K562 (cell line): ENCODE data around the gene TRABD. TPM values are rescaled to one million over a fixed set of nuclear protein-coding genes. Genes with fewer than 3 reads are reported as not detected.

Experiments
- ATAC-seq: fragments of 200-7000 bp; cut with Tn5 transposase; 3 replicates; pipeline ENCODE4 v1.9.1; 2020; ENCODE audit warnings: moderate library complexity
- BruUV-seq: library from RNA; stranded (reverse); fragments of 400-500 nt; replicated peaks from 2 replicates; lab custom pipeline; 2021; lab: Mats Ljungman, UMichigan
- CTCF ChIA-PET: fragments of 300-600 bp; formaldehyde crosslinking; extraction: SDS; loops from one replicate; lab custom pipeline; 2021; ENCODE audit warnings: low intra/inter-chr PET ratio; lab: Yijun Ruan, JAX
- POLR2A ChIA-PET: fragments of 300-600, 350-650 bp; sonication (Branson Sonifier 250); formaldehyde crosslinking; extraction: SDS; loops from one replicate; lab custom pipeline; 2021; ENCODE audit warnings: antibody characterized with exemption, inconsistent platforms; lab: Yijun Ruan, JAX
- DNase-seq, 4 experiments: peaks; one replicate each; pipeline versions ENCODE4 v3.0.0 to v3.0.0-alpha.2; 2011 to 2018; ENCODE audit warnings: low spot score in 3 of 4, mixed read lengths in 3 of 4; ENCODE audit errors: extremely low read depth in 1 of 4
- FAIRE-seq: peaks from 2 replicates; lab custom pipeline; 2011; peaks lifted over from hg19 to GRCh38; lab: Jason Lieb, UNC
- H2AFZ ChIP-seq: 2 replicates; pipeline ENCODE4 v1.6.0; 2011; ENCODE audit warnings: low read depth, low read length, control low read depth, inconsistent platforms
- H3K27ac ChIP-seq: fragments of 200-600 bp; 3 replicates; pipeline ENCODE4 v1.8.0; 2011; ENCODE audit warnings: low read depth, mild to moderate bottlenecking, control low read depth, inconsistent platforms, low read length, moderate library complexity, mixed read lengths; ENCODE audit errors: extremely low read depth
- H3K27me3 ChIP-seq, 2 experiments: fragments of 300-600 bp in 1 of 2; 2 replicates in 1 of 2; 3 replicates in 1 of 2; pipeline versions ENCODE4 v1.6.0 to v1.8.0; 2011; ENCODE audit warnings: inconsistent platforms in 2 of 2, low read length in 2 of 2, mild to moderate bottlenecking in 1 of 2, mixed read lengths in 1 of 2, moderate library complexity in 1 of 2; ENCODE audit not compliant: control insufficient read depth in 2 of 2, insufficient read depth in 2 of 2
- H3K36me3 ChIP-seq: fragments of 300-600 bp; 3 replicates; pipeline ENCODE4 v1.8.0; 2011; ENCODE audit warnings: mild to moderate bottlenecking, low read length, inconsistent platforms; ENCODE audit not compliant: control insufficient read depth, insufficient read depth
- H3K4me1 ChIP-seq, 2 experiments: fragments of 200-600 bp in 1 of 2; replicated peaks in 1 of 2; 2 replicates in 1 of 2; 3 replicates in 1 of 2; pipeline versions ENCODE4 v1.5.1 to v1.8.0; 2011; ENCODE audit warnings: inconsistent platforms in 2 of 2, low read length in 2 of 2, mild to moderate bottlenecking in 1 of 2, mixed read lengths in 1 of 2, moderate library complexity in 1 of 2; ENCODE audit not compliant: control insufficient read depth in 2 of 2, insufficient read depth in 2 of 2
- H3K4me2 ChIP-seq: 2 replicates; pipeline ENCODE4 v1.6.1; 2011; ENCODE audit warnings: low read length, control low read depth, inconsistent platforms, mixed read lengths; ENCODE audit not compliant: insufficient read depth
- H3K4me3 ChIP-seq: fragments of 200-600 bp; sonication (generic), shearing (Covaris generic); 2 replicates; pipeline ENCODE4 v1.5.1; 2016; ENCODE audit warnings: control low read depth, inconsistent platforms
- H3K79me2 ChIP-seq: fragments of 200-600 bp; 3 replicates; pipeline ENCODE4 v1.8.0; 2011; ENCODE audit warnings: low read length, inconsistent platforms; ENCODE audit not compliant: control insufficient read depth, insufficient read depth
- H3K9ac ChIP-seq, 2 experiments: 2 replicates each; pipeline versions ENCODE4 v1.6.0 to v1.6.1; 2011; ENCODE audit warnings: low read depth in 2 of 2, low read length in 2 of 2, control low read depth in 1 of 2, inconsistent platforms in 1 of 2, mild to moderate bottlenecking in 1 of 2, mixed read lengths in 1 of 2; ENCODE audit not compliant: insufficient read depth in 1 of 2
- H3K9me1 ChIP-seq: one replicate; pipeline ENCODE4 v1.6.0; 2011; ENCODE audit warnings: inconsistent platforms, mild to moderate bottlenecking, low read length, moderate library complexity; ENCODE audit not compliant: control insufficient read depth, insufficient read depth
- H3K9me3 ChIP-seq: replicated peaks from 2 replicates; pipeline ENCODE4 v1.5.1; 2011; ENCODE audit warnings: low read depth, low read length, inconsistent platforms; ENCODE audit not compliant: control insufficient read depth, insufficient read depth
- H4K20me1 ChIP-seq: replicated peaks from 2 replicates; pipeline ENCODE4 v1.6.1; 2011; ENCODE audit warnings: low read length, inconsistent platforms, mixed read lengths; ENCODE audit not compliant: control insufficient read depth, insufficient read depth
- FOXJ2 ChIP-seq: fragments of 200-800 bp; sonication (Bioruptor generic); IDR thresholded peaks from 2 replicates; pipeline ENCODE4 v1.6.1; 2016; ENCODE audit warnings: missing genetic modification characterization, missing compliant biosample characterization
- WGBS: fragments of 100-300 bp; shearing (Covaris generic); methylation state at CpG from one replicate; pipeline ENCODE4 v1.1.6; 2016; ENCODE audit warnings: low coverage, mixed read lengths; ENCODE audit not compliant: insufficient coverage; ENCODE audit errors: missing lambda C conversion rate; 5-methylcytosine and 5-hydroxymethylcytosine counted together
- in situ Hi-C: fragments of 300-500 bp; cut with MboI; formaldehyde crosslinking; loops from 4 replicates; pipeline ENCODE4 v1.15.0; 2018; ENCODE audit warnings: inconsistent platforms, mixed read lengths
- intact Hi-C: fragments of 100-400 bp; cut with micrococcal nuclease; formaldehyde crosslinking; loops from 2 replicates; pipeline ENCODE4 v1.14.2; 2022
- polyA plus RNA-seq, 8 experiments: library from polyadenylated mRNA; depleted of rRNA in 4 of 8; stranded (reverse) in 5 of 8; unstranded in 3 of 8; fragments of >200 nt; fragmentation: Nextera tagmentation in 2 of 8; fragmentation: Illumina TruSeq in 1 of 8; extraction: Ambion mirVana in 2 of 8; extraction: Trizol in 1 of 8; gene quantifications; 2 replicates each; pipeline versions ENCODE4 v1.2.1 to v1.2.3, GENCODE V29; 2011 to 2014; ENCODE audit warnings: inconsistent platforms in 1 of 8, missing spikeins in 1 of 8
- total RNA-seq, 7 experiments: library from RNA; depleted of rRNA in 6 of 7; stranded (reverse); fragments of >200 nt in 6 of 7; fragmentation: Illumina TruSeq in 2 of 7; extraction: Trizol in 2 of 7; gene quantifications; 2 replicates each; pipeline versions ENCODE4 v1.2.1 to v1.2.3, GENCODE V29; 2011 to 2021; ENCODE audit warnings: low replicate concordance in 1 of 7
- TF ChIP-seq, protein P1 (sequence below): sonication (generic); formaldehyde crosslinking; IDR thresholded peaks from 2 replicates; pipeline ENCODE4 v1.8.1; 2023; ENCODE audit warnings: mild to moderate bottlenecking, missing genetic modification reagents

TRABD gene
- total and polyA plus RNA-seq, 9 of the 15 experiments (the other 6 are each of a cell fraction or from before 2014, with no cell fraction given) = 0.08 to 62.9 (median 14.0) TPM

DNA sequence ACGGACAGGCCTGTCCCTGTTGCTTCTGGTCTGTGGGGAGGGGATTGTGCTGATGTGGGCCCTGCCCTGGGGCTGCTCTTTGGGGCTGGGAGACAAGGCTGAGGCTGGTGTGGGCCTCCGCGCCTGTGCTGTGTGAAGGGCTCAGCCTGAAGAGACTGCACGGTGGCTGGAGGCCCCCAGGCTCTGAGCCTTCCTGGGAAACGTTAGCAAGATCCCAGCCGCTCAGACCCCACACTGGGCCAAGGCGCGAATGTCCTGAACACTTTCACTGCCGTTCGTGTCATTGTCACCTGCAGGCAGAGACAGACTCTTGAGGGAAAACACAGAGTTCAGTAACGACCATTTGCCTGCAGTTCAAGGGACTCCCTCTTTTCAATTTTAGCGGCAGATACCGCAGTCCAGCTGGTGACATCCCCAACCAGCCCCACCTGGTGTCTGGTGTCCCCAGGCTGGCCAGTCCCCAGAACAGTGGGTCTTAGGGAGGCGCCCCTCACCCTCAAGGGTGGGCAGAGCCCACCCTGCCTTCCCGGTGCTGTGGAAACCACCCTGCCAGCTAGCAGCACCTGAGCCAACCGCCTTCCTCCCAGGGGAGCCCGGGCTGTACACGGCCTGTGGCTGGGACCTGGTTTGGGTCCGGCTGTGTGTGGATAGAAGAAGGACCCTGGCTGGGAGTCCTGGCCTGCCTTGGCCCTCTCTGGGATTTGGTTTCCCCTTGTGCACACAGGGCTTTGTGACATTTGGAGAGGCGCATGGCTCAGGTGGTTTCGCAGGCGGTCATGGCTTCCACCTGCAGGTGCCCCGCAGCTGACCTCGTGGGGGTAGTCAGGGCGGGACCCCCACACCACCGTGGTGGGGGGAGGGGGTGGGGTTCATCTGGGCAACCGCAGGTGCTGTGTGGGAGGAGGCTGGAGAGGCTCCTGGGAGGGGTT, 9.5 kb upstream of the TRABD start:
- DNase-seq = no peak
- no peaks in the 10 kb centered on the region for H3K27me3 ChIP-seq

More for the DNA sequence above, 9.5 kb upstream of the TRABD start:
- FAIRE-seq (no peak), ATAC-seq (no peak)
- no TSS peak for BruUV-seq
- in situ Hi-C loops (no loop called here), intact Hi-C loops (no loop called here)
- H3K36me3 ChIP-seq = no peaks in the 10 kb centered on the region
- ChIA-PET CTCF (no interaction called here), POLR2A (interaction anchor here (0.5 to 0.6 kb wide), 2 partner anchors 33 to 175 kb away, joined by 4 read pairs; no protein-coding TSS in a partner anchor)
- H3K4me2 ChIP-seq = no peak overlapping the region
- H3K9me3 ChIP-seq = no peaks in the 10 kb centered on the region
- no peak overlapping the region for H2AFZ ChIP-seq
- no peaks in the 10 kb centered on the region for H3K79me2 ChIP-seq
- H3K9ac ChIP-seq = peak overlapping the region in 1 of 2 experiments; percentile 17; a peak in 1 of 4 replicates
- no peaks in the 10 kb centered on the region for H4K20me1 ChIP-seq
- H3K4me3 ChIP-seq = no peak overlapping the region
- WGBS = 64% methylated on average over 14 of the region's 27 CpGs
- H3K4me1 ChIP-seq = peaks cover under 1 to 63% of the 10 kb centered on the region in 2 experiments; a peak in 2 of 5 replicates
- H3K9me1 ChIP-seq = no peaks in the 10 kb centered on the region
- TF ChIP-seq, protein P1, sequence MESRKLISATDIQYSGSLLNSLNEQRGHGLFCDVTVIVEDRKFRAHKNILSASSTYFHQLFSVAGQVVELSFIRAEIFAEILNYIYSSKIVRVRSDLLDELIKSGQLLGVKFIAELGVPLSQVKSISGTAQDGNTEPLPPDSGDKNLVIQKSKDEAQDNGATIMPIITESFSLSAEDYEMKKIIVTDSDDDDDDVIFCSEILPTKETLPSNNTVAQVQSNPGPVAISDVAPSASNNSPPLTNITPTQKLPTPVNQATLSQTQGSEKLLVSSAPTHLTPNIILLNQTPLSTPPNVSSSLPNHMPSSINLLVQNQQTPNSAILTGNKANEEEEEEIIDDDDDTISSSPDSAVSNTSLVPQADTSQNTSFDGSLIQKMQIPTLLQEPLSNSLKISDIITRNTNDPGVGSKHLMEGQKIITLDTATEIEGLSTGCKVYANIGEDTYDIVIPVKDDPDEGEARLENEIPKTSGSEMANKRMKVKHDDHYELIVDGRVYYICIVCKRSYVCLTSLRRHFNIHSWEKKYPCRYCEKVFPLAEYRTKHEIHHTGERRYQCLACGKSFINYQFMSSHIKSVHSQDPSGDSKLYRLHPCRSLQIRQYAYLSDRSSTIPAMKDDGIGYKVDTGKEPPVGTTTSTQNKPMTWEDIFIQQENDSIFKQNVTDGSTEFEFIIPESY = peak; percentile 68
- TF ChIP-seq FOXJ2 (tag) = no peak
- no peak overlapping the region for H3K27ac ChIP-seq
